Measurements from ENCODE around the gene GRAMD1A.

GRAMD1A gene

GRCh38 chr19:34979819-34980640, 20.1 kb upstream of the GRAMD1A start:
- no peak for DNase-seq (ENCODE audit: low read depth)
- TF ChIP-seq, protein P1, sequence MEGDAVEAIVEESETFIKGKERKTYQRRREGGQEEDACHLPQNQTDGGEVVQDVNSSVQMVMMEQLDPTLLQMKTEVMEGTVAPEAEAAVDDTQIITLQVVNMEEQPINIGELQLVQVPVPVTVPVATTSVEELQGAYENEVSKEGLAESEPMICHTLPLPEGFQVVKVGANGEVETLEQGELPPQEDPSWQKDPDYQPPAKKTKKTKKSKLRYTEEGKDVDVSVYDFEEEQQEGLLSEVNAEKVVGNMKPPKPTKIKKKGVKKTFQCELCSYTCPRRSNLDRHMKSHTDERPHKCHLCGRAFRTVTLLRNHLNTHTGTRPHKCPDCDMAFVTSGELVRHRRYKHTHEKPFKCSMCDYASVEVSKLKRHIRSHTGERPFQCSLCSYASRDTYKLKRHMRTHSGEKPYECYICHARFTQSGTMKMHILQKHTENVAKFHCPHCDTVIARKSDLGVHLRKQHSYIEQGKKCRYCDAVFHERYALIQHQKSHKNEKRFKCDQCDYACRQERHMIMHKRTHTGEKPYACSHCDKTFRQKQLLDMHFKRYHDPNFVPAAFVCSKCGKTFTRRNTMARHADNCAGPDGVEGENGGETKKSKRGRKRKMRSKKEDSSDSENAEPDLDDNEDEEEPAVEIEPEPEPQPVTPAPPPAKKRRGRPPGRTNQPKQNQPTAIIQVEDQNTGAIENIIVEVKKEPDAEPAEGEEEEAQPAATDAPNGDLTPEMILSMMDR (conservative IDR thresholded peaks at IDR 0.05; ENCODE audit: control insufficient read depth, insufficient read depth, low read depth, low read length), result no peak
- no peak overlapping the region for H3K4me3 ChIP-seq (ENCODE audit: control insufficient read depth, low read depth, low read length)

- no peak for DNase-seq (ENCODE audit: low read depth)
- no peak overlapping the region for H3K4me3 ChIP-seq (ENCODE audit: control insufficient read depth, low read depth, low read length)
- TF ChIP-seq, protein P1 (conservative IDR thresholded peaks at IDR 0.05; ENCODE audit: control insufficient read depth, insufficient read depth, low read depth, low read length), result no peak
Observed at GRCh38 chr19:34982275-34982674, 17.8 kb upstream of the GRAMD1A start.

DNA sequence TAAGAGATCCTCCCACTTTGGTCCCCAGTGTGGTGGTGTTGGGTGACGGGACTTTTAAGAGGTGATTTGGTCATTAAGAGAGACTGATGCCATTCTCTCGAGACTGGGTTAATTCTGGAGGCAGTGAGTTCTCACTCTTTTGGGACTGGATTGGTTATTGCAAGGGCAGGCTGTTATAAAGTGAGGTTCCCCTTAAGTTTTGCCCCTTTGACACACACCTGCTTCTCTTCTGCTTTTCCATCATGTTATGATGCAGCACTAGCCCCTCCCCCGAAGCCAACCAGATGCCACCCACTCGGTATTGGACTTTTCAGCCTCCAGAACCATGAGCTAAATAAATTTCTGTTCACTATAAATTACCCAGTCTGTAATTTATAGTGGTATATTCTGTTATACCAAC, 16.3 kb upstream of the GRAMD1A start:
- DNase-seq (ENCODE audit: low read depth), result no peak
- H3K4me3 ChIP-seq (ENCODE audit: control insufficient read depth, low read depth, low read length), result no peak overlapping the region
- TF ChIP-seq, protein P1 (conservative IDR thresholded peaks at IDR 0.05; ENCODE audit: control insufficient read depth, insufficient read depth, low read depth, low read length), result no peak

DNA sequence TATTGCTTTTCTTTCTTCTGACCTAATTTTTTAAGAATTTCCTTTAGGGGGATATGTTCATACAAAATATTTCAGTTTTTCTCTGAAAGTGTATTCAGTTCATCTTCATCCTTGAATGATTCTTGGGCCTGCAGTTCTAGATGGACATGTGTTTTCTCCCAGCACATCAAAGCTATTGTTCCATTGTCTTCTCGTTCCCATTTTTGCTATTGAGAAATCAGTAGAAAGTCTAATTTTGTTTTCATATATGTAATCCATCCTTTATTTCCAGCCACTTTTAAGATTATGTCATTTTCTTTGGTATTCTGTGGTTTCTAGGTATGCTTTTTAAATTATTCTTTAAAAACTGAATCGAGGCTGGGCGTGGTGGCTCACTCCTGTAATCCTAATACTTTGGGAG, 15.8 kb upstream of the GRAMD1A start:
- TF ChIP-seq, protein P1 (conservative IDR thresholded peaks at IDR 0.05; ENCODE audit: control insufficient read depth, insufficient read depth, low read depth, low read length), result no peak
- no peak for DNase-seq (ENCODE audit: low read depth)
- H3K4me3 ChIP-seq (ENCODE audit: control insufficient read depth, low read depth, low read length), result no peak overlapping the region

DNA sequence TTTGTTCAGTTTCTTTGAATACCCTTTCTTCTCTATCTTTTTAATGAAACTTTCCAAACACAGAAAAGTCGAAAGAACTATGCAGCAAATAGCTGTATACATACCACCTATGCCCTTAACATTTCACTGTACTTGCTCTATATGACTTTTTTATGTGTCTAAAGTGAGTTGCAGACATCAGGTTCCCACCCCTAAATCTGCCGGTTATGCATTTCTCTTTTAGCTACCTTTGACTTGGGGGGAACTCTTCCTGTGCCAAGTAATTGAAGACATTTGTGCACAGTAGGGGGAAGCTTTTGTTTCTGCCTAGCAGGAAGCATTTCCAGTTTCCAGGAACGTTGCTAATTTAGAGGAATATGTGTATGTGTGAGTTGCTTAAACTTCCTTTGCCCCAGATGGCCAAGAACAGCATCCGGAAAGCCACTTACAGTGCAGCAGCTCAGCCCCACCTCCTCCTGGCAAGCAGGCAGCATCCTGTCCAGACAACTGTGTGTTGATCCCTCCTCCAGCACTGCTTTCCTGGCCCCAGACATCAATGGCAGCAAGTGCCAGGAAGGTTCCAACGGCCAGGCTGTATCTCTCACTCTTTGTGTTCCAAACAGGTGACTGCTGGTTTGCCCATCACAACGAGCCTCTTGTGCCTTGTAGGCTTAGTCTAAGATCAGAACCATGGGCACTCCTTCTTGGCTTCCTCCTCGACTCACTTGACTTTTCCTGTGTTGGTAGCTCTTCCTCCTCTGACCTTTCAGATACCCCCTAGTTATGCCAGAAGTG, 14.7 kb upstream of the GRAMD1A start:
- TF ChIP-seq, protein P1 (conservative IDR thresholded peaks at IDR 0.05; ENCODE audit: control insufficient read depth, insufficient read depth, low read depth, low read length), result no peak
- peak; percentile 33 for DNase-seq (ENCODE audit: low read depth)
- no peak overlapping the region for H3K4me3 ChIP-seq (ENCODE audit: control insufficient read depth, low read depth, low read length)

DNA sequence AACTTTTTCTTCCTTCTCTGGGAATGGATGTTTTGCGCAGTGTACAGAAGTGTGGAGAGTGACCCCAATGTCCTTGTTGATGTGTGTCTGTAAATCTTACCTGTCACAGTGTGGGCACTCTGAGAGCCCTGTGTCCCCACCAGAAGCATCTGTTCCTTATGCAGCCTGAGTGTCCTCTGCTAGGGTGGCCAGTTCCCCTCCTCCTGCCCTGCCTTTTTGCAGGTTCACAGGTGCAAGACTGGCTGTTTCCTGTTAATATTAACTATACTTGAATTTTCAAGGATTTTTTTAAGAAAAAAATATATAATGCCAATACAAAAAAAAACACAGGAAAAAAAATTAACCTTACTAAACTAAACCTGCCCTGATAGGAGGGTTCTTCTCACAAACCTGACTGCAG, 12.0 kb upstream of the GRAMD1A start:
- H3K4me3 ChIP-seq (ENCODE audit: control insufficient read depth, low read depth, low read length), result no peak overlapping the region
- DNase-seq (ENCODE audit: low read depth), result no peak
- TF ChIP-seq, protein P1 (conservative IDR thresholded peaks at IDR 0.05; ENCODE audit: control insufficient read depth, insufficient read depth, low read depth, low read length), result no peak

Data from fibroblast of mammary gland (primary cell).